Aorta (tissue), 5 donors: ENCODE data around the gene LINGO4. TPM values are rescaled to one million over a fixed set of nuclear protein-coding genes. Genes with fewer than 3 reads are reported as not detected.
A peak's percentile ranks its signal among the peaks of the same experiment; 100 is the strongest.

Experiments used
- ATAC-seq: fragments of 200-7000 bp; cut with Tn5 transposase; one replicate; pipeline ENCODE4 v1.9.1; 2022; ENCODE audit warnings: moderate library complexity; ENCODE audit not compliant: low FRiP score
- DNase-seq, 2 donors: peaks; one replicate each; pipeline ENCODE4 v3.0.0-alpha.2; 2020
- H3K27ac ChIP-seq, 2 donors: one replicate each; pipeline ENCODE4 v1.5.1; 2013; ENCODE audit warnings: low read length in 2 of 2, mild to moderate bottlenecking in 2 of 2, moderate library complexity in 2 of 2, control low read depth in 1 of 2, inconsistent platforms in 1 of 2, low read depth in 1 of 2
- H3K27me3 ChIP-seq, 2 donors: one replicate each; pipeline ENCODE4 v1.6.1; 2013; ENCODE audit warnings: control low read depth in 1 of 2, low read length in 1 of 2, mild to moderate bottlenecking in 1 of 2, moderate library complexity in 1 of 2; ENCODE audit not compliant: insufficient read depth in 2 of 2, control insufficient read depth in 1 of 2
- H3K36me3 ChIP-seq, 2 donors: one replicate each; pipeline ENCODE4 v1.6.1; 2013; ENCODE audit warnings: control low read depth in 1 of 2, low read length in 1 of 2, mild to moderate bottlenecking in 1 of 2; ENCODE audit not compliant: insufficient read depth in 2 of 2, control insufficient read depth in 1 of 2
- H3K4me1 ChIP-seq, 2 donors: one replicate each; pipeline ENCODE4 v1.6.1; 2013; ENCODE audit warnings: low read length in 2 of 2, control low read depth in 1 of 2, mild to moderate bottlenecking in 1 of 2, moderate library complexity in 1 of 2; ENCODE audit not compliant: insufficient read depth in 2 of 2, control insufficient read depth in 1 of 2
- H3K4me3 ChIP-seq, 2 donors: one replicate each; pipeline ENCODE4 v1.5.1; 2013; ENCODE audit warnings: low read length in 2 of 2, control low read depth in 1 of 2, mild to moderate bottlenecking in 1 of 2
- H3K9me3 ChIP-seq: one replicate; pipeline ENCODE4 v1.6.1; 2013; ENCODE audit warnings: mild to moderate bottlenecking, low read length; ENCODE audit not compliant: control insufficient read depth
- WGBS, 2 donors: extraction: QIAGEN DNeasy Blood & Tissue Kit; methylation state at CpG; one replicate each; pipeline ENCODE4 v1.1.7; 2013; 5-methylcytosine and 5-hydroxymethylcytosine counted together
- intact Hi-C, 2 donors: fragments of 100-400 bp; cut with DNase I; formaldehyde crosslinking; loops; one replicate each; pipeline versions ENCODE4 v1.14.2 to v1.15.0; 2022
- polyA plus RNA-seq, 2 donors: library from polyadenylated mRNA; stranded (reverse); fragments of 200-250 nt; gene quantifications; one replicate each; pipeline ENCODE4 v1.2.3, GENCODE V29; 2013
- total RNA-seq, 2 donors: library from RNA; stranded (reverse); fragmentation: NEBNext Ultra II Directional; extraction: Animal tissue kit (Norgen Biotek cat#: 25700); gene quantifications; one replicate each; pipeline ENCODE4 v1.2.1, GENCODE V29; 2021
- donor health status: healthy with polysubstance abuse.
- donor health status: Bipolar disorder and iron deficiency.
- donor health status: DM: no; HTN: no; CAD: no.
- donor health status: DM: no; HTN: no; CAD: no.
- donor health status: DM: yes; HTN: yes; CAD: no.

LINGO4 gene
- total and polyA plus RNA-seq, 4 donors: not detected

GRCh38 chr1:151811181-151811580 is 6.0 kb upstream of the LINGO4 start:
- no peaks in the 10 kb centered on the region for H3K36me3 ChIP-seq
- H3K27me3 ChIP-seq: no peaks in the 10 kb centered on the region
- H3K4me1 ChIP-seq: no peaks in the 10 kb centered on the region
- intact Hi-C loops: no loop called here
- DNase-seq (peak in 1 of 2 donors; percentile 32), ATAC-seq (no peak)
- H3K4me3 ChIP-seq: no peak overlapping the region
- H3K27ac ChIP-seq: no peak overlapping the region
- 85 to 90% methylated on average over 9 of the region's 9 CpGs for WGBS, 2 donors
- no peaks in the 10 kb centered on the region for H3K9me3 ChIP-seq

GRCh38 chr1:151809985-151810556 is 4.9 kb upstream of the LINGO4 start:
- no peak overlapping the region for H3K4me3 ChIP-seq
- ATAC-seq (no peak), DNase-seq (no peak)
- H3K36me3 ChIP-seq: no peaks in the 10 kb centered on the region
- no peak overlapping the region for H3K27ac ChIP-seq
- 98 to 100% methylated on average over 1 of the region's 1 CpG for WGBS, 2 donors
- no peaks in the 10 kb centered on the region for H3K27me3 ChIP-seq
- H3K4me1 ChIP-seq: no peaks in the 10 kb centered on the region
- intact Hi-C loops: no loop called here
- no peaks in the 10 kb centered on the region for H3K9me3 ChIP-seq

- Histone ChIP-seq H3K4me1 (no peaks in the 10 kb centered on the region), H3K4me3 (no peak overlapping the region), H3K27me3 (no peaks in the 10 kb centered on the region), H3K27ac (no peak overlapping the region), H3K9me3 (no peaks in the 10 kb centered on the region), H3K36me3 (no peaks in the 10 kb centered on the region)
- intact Hi-C loops: no loop called here
- ATAC-seq (no peak), DNase-seq (no peak)
- 69 to 70% methylated on average over 8 of the region's 8 CpGs for WGBS, 2 donors
Observed at GRCh38 chr1:151809290-151809984, 4.2 kb upstream of the LINGO4 start.

- DNase-seq: no peak
- H3K27ac ChIP-seq: no peak overlapping the region
- ATAC-seq: no peak
- no peak overlapping the region for H3K4me3 ChIP-seq
- WGBS, 2 donors: 70 to 71% methylated on average over 1 of the region's 1 CpG
- H3K27me3 ChIP-seq: no peaks in the 10 kb centered on the region
- H3K4me1 ChIP-seq: no peaks in the 10 kb centered on the region
- intact Hi-C loops: no loop called here
- no peaks in the 10 kb centered on the region for H3K36me3 ChIP-seq
- H3K9me3 ChIP-seq: no peaks in the 10 kb centered on the region
Observed at GRCh38 chr1:151807766-151808165, 2.5 kb upstream of the LINGO4 start.

GRCh38 chr1:151807131-151807530 is 1.9 kb upstream of the LINGO4 start:
- intact Hi-C loops: no loop called here
- Histone ChIP-seq H3K9me3 (no peaks in the 10 kb centered on the region), H3K4me3 (no peak overlapping the region), H3K4me1 (no peaks in the 10 kb centered on the region), H3K27me3 (no peaks in the 10 kb centered on the region), H3K27ac (no peak overlapping the region), H3K36me3 (no peaks in the 10 kb centered on the region)
- ATAC-seq: no peak
- DNase-seq: no peak
- 74 to 76% methylated on average over 5 of the region's 5 CpGs for WGBS, 2 donors

GRCh38 chr1:151806170-151806569 is 951 bp upstream of the LINGO4 start:
- Histone ChIP-seq H3K36me3 (no peaks in the 10 kb centered on the region), H3K27me3 (no peaks in the 10 kb centered on the region), H3K9me3 (no peaks in the 10 kb centered on the region), H3K4me1 (no peaks in the 10 kb centered on the region), H3K4me3 (no peak overlapping the region), H3K27ac (no peak overlapping the region)
- ATAC-seq (no peak), DNase-seq (no peak)
- WGBS, 2 donors: 85 to 88% methylated on average over 7 of the region's 7 CpGs
- intact Hi-C loops: no loop called here

GRCh38 chr1:151803915-151804314 is 1.3 kb downstream of the LINGO4 start:
- Histone ChIP-seq H3K27ac (no peak overlapping the region), H3K36me3 (no peaks in the 10 kb centered on the region), H3K9me3 (no peaks in the 10 kb centered on the region), H3K4me1 (no peaks in the 10 kb centered on the region), H3K27me3 (no peaks in the 10 kb centered on the region), H3K4me3 (no peak overlapping the region)
- ATAC-seq (no peak), DNase-seq (no peak)
- intact Hi-C loops: no loop called here
- WGBS, 2 donors: 93 to 95% methylated on average over 3 of the region's 3 CpGs

GRCh38 chr1:151803164-151803563 is 2.1 kb downstream of the LINGO4 start:
- H3K4me1 ChIP-seq: no peaks in the 10 kb centered on the region
- DNase-seq (no peak), ATAC-seq (no peak)
- no peaks in the 10 kb centered on the region for H3K27me3 ChIP-seq
- no peaks in the 10 kb centered on the region for H3K36me3 ChIP-seq
- intact Hi-C loops: no loop called here
- no peak overlapping the region for H3K27ac ChIP-seq
- no peaks in the 10 kb centered on the region for H3K9me3 ChIP-seq
- H3K4me3 ChIP-seq: no peak overlapping the region

- H3K27me3 ChIP-seq: no peaks in the 10 kb centered on the region
Observed at GRCh38 chr1:151802372-151802771, 2.8 kb downstream of the LINGO4 start.

More at GRCh38 chr1:151802372-151802771, 2.8 kb downstream of the LINGO4 start:
- intact Hi-C loops: no loop called here
- Histone ChIP-seq H3K4me3 (no peak overlapping the region), H3K27ac (no peak overlapping the region), H3K4me1 (no peaks in the 10 kb centered on the region), H3K36me3 (no peaks in the 10 kb centered on the region), H3K9me3 (no peaks in the 10 kb centered on the region)
- DNase-seq (no peak), ATAC-seq (no peak)
- WGBS, 2 donors: 89 to 91% methylated on average over 5 of the region's 5 CpGs
